ENCODE measurements around the gene NOC3L.

GRCh38 chr10:94343151-94343550 lies 19.6 kb downstream of the NOC3L start:
- TF ChIP-seq POLR2A (IDR thresholded peaks at IDR 0.05): no peak
- TF ChIP-seq CTCF (IDR thresholded peaks at IDR 0.05): no peak
- TF ChIP-seq POLR2AphosphoS5 (IDR thresholded peaks at IDR 0.05): no peak
- no peak for TF ChIP-seq EP300 (IDR thresholded peaks at IDR 0.05)
